LNCAP (cell line): Measurements from ENCODE around the gene EVC.

Source experiments
- CTCF ChIP-seq: fragments of 450-650 bp; IDR thresholded peaks from 2 replicates; pipeline ENCODE4 v1.5.1; 2017; ENCODE audit warnings: mild to moderate bottlenecking

EVC gene

DNA sequence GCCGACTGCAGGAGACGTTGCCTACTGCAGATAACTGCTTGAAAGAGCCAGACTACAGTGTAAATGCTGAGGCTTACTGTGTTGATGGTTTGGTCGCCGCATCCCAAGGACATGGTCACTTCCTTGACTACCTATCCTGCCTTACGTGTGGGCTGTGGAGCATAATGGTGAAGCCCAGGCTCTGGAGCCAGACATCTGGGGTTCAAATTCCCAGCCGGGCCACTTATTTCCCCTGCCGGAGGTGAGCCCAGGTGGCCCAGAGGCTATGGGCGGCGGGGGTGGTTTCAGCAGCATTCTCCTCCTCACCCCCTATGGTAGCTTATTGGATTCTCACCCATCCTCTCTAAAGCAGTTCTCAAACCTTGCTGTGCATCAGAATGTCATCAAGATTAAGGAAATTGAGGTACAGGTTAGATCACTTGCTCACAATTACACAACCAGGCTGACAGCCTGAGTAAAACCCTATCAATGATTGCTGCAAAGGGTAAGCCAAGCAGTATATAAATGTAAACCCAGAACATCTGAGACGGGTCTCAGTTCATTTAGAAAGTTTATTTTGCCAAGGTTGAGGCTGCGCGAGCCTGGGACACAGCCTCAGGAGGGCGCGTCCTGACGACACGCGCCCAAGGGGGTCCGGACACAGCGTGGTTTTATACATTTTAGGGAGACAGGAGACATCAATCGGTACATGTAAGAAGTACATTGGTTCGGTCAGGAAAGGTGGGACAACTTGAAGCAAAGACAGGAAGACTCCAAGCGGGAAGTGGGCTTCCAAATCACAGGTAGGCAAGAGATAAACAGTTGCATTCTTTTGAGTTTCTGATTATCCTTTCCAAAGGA is 48.5 kb downstream of the EVC start:
- TF ChIP-seq CTCF, result no peak

DNA sequence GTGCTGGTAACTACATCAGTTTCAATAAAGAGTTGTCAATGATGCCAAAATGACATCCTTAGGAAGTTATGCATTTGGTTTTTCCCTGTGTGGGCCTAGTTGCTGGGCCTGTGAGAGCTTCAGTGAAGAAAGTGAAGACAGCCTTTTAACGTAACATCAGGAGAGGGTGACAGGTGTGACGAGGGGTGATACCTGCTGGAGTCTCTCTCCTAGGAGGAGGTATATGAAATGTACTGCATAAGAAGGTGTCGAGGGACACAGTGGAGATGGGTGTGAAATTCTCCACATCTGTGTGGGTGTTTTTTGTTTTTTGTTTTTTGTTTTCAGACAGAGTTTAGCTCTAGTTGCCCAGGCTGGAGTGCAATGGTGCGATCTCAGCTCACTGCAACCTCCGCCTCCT is 49.2 kb downstream of the EVC start:
- TF ChIP-seq CTCF, result no peak

DNA sequence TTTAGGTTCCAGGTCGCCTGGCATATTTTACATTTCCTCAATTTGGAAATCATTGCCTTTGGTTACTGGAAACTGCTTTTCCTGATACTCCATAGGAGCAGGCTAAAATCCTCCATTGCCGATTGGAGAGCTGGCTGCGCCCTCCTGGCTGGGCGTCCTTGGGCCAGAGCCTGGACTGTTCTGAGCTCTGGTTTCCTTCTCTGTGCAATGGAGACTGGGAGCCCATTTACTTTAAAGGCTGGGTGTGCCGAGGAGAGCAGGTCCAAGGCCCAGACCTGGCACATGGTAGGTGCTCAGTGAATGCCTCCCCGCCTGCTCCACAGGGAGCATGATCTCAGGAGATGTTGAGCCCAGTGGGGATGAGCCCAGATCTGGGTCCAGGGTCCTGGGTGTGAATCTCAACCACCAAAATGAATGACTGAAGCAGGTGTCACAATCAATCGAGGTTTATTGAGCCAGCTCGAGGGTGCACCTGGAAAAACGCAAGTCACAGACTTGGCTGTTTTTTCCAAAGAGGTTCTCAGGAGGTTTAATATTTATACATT is 50.0 kb downstream of the EVC start:
- TF ChIP-seq CTCF, result no peak

GRCh38 chr4:5770051-5770450 is 59.0 kb downstream of the EVC start:
- no peak for TF ChIP-seq CTCF

- no peak for TF ChIP-seq CTCF
These were observed 61.7 kb downstream of the EVC start for GRCh38 chr4:5772528-5773270.

- TF ChIP-seq CTCF, result no peak
These were observed 62.2 kb downstream of the EVC start for GRCh38 chr4:5773271-5773555.

- no peak for TF ChIP-seq CTCF
These were observed 63.5 kb downstream of the EVC start for GRCh38 chr4:5774416-5775036.
